GM12892 (cell line): ENCODE measurements around the gene OSBPL5.

Source experiments
- POLR2A ChIP-seq: IDR thresholded peaks from 2 replicates; pipeline ENCODE4 v1.6.1; 2011; ENCODE audit warnings: low read depth, low read length, control low read depth
- POLR2AphosphoS5 ChIP-seq: IDR thresholded peaks from 2 replicates; pipeline ENCODE4 v1.6.1; 2011; ENCODE audit warnings: low read depth, low read length, control low read depth
- TAF1 ChIP-seq: IDR thresholded peaks from 2 replicates; pipeline ENCODE4 v1.6.1; 2011; ENCODE audit warnings: low read depth, mild to moderate bottlenecking, control low read depth, low read length, borderline replicate concordance

DNA sequence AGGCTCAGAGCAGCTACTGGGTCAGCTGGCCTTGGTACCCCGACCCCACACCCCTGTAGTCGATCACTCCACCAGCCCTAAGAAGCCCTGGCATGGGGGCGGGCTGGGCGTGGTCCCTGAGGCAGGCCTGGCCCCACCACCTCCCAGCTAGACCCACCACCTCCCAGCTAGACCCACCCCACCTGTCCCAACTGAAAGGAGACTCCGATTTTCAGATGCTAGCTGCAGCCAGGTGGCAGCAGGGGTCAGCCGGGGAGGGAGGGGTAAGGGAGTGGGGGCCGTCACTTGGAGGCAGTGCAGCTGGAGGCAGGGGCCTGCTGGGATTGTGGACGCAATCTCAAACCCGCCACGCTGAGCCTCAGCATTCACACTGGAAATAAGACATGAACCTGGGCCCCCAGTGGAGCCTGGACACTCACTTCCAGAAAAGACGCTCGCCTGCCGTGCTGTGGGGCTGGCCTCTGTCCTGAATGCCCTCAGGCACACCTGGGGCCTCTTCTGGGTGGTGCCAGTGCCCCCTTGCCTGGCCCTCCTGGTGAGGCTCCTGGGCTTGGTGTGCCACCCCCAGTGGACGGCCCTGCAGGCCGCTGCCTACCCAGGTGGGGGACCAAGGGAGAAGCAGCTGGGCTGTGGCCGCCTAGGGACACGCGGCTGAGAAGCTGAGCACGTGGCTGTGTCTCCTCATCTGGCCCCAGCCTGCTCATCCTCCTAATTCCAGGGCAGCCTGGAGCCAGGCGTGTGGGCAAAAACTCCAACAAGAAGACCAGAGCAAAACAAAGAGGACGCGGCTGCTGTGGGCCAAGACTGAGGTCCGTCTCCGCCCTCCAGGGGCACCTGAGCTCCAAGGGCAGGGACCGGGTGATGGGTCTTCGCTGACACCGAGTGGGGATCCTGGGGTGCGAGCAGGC lies 26.7 kb downstream of the OSBPL5 start:
- TF ChIP-seq POLR2AphosphoS5 (no peak), POLR2A (no peak), TAF1 (no peak)
